NOMO-1 (cell line): ENCODE data around the gene ARID1B.
A peak's percentile ranks its signal among the peaks of the same experiment; 100 is the strongest.

Experiments
- DNase-seq, 2 experiments: peaks; one replicate each; lab custom pipeline; 2025; ENCODE audit not compliant: unreplicated experiment in 2 of 2; lab: John Stamatoyannopoulos, UW

The ARID1B gene

DNA sequence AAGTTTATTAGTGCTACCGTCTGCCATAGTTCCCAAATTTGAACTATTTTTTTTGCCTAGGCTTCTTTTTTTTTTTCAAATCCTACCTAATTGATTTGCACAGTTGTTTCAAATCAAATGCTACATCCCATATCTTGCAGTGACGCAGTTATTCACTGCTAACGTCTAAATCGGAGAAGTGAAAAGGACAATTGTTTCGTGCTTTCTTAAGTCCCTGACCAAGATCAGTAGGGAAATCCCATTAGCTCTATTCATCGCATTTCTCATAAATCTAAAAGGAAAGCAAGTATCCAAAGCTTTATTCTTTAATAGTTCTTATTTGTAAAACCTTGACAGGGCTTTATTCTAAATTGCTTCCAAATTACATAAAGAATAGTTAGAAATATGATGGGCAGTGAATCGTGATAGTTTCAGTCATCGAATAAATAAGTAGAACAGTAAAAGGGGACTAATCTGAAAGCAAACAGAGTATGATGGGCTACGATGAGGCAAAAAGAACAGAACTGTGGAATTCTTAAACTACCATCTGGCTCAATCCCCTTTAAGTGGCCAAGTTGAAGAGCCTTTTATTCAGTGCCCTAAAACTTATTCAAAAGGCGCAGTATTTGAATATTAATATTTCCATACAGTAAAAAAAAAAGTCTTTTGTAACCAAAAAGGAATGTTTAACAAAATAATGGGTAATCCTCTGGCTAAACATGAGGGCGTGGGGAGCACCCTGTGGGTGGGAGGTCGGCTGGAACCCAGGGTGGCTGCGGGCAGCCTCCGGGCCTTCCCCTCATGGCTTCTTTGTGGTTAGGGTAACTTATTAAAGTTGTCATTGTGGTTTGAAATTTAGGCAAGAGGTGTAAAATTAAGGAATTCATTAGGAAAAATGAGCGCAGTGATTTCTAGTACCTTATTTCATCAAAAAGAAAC lies 3.0 kb upstream of the ARID1B start:
- no peak for DNase-seq

DNA sequence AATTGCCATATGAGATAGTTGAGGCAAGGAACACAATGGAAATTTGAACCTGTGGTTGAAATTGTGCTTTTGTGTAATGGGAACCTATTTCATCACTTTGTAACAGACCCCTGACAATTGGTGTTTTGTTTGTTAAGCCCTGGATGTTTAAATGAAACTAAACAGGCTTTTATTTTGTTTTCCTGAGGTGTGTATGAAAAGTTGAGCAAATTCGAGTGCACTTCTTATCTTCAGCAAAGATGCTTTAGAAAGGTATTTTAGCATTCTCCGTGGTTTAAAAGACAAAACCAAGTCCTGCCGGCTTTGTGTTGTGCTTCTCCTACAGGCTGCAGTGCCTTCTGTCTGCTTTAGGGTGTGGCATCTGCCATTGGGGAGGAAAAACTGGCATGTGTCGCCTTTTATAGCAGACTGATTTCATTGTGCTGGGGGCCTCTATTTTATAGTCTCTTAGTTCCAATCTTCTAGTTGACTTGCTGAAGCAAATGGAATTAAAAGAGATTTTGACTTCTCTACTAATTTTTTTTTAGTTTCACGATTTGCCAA lies 2.2 kb upstream of the ARID1B start:
- DNase-seq, result no peak

GRCh38 chr6:156775717-156776116 lies 1.5 kb upstream of the ARID1B start:
- no peak for DNase-seq

DNA sequence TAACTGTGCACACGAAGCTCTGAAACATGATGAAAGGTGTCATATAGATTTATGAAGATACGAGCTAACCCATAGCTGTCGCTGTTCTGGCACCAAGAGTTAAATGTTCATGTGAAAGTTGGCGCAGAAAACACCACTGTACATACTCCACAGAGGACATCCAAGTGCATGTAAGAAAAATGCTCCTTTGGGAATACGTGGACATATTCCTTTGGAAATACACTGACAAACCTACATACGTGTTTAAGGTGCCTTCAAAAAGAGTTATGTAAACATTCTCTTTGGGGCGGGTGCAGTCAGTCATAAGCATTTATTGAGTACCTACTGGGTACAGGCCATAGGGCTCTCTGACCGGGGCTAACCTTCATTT lies 723 bp upstream of the ARID1B start:
- peak; percentile 8 to 54 for DNase-seq

DNA sequence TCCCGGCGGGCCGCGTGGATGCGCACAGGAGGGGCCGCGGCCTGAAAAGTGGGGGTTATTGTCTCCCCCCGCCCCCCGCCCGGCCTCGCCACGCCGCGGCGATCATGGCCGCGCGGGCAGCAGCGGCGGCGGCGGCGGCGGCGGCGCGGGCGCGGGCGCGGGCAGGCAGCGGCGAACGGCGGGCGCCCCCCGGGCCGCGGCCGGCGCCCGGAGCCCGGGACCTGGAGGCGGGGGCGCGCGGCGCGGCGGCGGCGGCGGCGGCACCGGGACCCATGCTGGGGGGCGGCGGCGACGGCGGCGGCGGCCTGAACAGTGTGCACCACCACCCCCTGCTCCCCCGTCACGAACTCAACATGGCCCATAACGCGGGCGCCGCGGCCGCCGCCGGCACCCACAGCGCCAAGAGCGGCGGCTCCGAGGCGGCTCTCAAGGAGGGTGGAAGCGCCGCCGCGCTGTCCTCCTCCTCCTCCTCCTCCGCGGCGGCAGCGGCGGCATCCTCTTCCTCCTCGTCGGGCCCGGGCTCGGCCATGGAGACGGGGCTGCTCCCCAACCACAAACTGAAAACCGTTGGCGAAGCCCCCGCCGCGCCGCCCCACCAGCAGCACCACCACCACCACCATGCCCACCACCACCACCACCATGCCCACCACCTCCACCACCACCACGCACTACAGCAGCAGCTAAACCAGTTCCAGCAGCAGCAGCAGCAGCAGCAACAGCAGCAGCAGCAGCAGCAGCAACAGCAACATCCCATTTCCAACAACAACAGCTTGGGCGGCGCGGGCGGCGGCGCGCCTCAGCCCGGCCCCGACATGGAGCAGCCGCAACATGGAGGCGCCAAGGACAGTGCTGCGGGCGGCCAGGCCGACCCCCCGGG lies 637 bp downstream of the ARID1B start:
- peak; percentile 29 to 39 for DNase-seq

- DNase-seq, result peak in 1 of 2 experiments; percentile 32
Observed at GRCh38 chr6:156778454-156779205, 1.5 kb downstream of the ARID1B start.

DNA sequence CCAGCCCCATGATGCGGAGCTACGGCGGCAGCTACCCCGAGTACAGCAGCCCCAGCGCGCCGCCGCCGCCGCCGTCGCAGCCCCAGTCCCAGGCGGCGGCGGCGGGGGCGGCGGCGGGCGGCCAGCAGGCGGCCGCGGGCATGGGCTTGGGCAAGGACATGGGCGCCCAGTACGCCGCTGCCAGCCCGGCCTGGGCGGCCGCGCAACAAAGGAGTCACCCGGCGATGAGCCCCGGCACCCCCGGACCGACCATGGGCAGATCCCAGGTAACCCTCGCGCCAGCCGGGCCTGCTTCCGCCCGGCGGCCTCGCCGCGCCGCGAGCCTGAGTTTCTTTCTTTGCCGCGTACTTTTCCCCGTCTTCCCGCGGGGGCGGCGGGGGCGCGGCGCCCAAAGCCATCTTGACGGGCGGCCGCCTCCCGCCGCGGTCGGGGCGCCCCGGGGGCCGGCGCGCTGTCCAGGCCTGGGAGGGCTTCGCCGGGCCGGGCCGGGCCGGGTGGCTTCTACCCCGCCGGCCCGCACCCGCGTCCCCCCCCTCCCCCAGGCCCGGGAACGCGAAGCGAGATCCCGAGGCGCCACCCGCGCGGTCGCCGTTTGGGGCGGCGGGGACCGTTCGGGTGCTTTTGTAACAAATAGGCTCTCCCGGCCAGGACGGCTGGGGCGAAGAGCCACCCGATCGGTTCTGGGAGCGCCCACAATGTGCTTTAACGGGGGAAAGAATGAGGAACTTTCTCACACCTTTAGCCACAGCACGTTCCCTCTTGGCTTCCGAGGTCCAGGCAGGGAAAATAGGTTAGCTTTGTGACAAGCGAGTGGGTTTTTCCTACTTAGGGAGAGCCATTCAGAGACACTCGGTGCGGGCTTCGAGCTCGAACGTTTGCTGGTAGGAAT lies 2.3 kb downstream of the ARID1B start:
- peak; percentile 9 to 50 for DNase-seq

DNA sequence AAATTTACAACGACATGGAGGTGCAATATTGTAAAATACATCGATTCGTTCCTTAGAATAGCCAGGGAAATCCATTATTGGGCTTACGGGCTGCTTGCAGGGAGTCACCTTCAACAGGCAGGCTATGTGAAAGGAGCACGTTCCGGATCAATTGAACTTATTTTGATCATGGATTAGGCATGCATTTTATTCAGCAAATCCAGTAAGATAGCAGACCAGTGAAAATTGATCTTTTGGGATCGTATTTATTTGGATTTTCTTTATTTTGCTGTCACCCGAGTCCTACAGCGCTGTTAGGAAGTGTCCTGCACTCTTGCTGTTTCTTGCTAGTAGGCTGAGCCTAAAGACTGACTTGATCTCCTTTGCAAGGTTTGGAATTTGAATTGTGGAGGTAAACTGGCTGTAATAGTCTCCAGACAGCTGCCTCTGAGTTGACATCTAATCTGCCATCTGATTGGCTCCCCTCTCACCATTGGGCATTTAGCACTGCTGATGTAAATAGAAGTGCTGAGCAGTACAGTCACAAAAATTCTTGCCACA lies 3.0 kb downstream of the ARID1B start:
- peak; percentile 31 to 80 for DNase-seq

DNA sequence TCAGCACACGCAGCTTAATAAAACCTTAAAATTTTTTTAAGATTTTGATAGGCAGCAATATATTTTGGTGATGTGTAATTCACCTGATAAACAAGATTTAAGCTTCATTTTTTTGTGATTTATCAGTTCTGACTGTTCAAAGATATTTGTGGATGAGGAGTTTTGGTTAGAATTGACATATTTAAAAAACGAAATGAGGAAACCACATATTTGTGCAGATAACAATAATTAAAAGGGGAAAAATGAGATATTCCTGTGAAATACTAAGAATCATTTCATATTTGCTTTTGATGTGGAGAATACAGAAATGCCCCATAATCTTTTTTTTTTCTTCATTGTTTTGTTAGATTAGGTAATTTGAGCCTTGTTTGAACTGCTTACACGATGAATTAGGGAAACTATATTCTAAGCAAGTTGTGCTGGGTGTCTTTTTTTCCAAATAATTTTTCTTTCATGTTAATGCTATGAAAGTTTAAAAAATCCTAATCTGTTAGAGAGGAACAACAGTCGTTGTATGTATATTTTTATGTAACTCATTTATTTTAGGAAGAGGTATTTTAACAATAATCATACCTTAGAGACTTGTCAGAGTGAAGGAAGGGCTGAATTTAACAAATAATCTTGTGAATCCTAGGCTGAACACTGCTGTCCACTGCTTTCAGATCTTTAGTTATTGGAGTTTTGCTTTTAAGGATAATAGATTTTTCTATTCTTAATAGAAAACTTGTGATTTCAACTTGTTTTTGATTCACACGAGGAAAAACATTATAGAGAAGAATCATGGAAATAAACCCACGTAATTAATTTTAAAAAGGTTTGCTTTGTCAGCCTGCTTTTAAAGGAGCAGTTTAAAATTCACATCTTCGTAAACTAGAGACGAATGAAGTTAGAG lies 4.0 kb downstream of the ARID1B start:
- no peak for DNase-seq

- DNase-seq, result peak in 1 of 2 experiments; percentile 28
Observed at GRCh38 chr6:156781861-156782631, 4.9 kb downstream of the ARID1B start.

DNA sequence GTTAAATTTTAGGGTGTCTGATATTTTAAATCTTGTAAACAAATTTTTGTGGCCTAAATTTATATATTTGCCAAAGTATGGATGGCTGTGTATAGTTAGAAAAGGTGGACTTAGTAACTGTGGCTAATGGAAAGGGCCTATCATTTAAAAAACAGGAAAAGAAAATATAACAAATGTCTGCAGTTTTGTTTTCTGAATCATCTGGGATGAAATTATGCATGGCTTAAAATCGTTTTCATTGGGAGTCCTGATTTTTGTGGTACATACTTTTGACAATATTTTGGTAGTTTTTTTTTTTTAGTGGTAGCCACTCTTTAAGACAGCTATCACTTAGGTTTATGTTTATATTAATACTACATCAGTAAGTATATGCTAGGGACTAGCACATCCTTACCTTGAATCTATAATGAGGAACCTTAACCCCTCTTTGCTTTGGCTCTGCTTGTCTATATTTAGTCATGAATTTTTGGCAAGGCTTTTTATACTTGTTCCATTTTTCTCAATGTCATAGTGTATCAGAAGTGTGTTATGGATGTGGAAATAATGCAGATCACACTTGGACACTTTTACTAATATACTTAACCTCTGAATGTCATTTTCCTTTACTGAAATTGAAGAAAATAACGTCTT lies 5.6 kb downstream of the ARID1B start:
- no peak for DNase-seq

GRCh38 chr6:156783958-156784357 lies 6.8 kb downstream of the ARID1B start:
- no peak for DNase-seq

DNA sequence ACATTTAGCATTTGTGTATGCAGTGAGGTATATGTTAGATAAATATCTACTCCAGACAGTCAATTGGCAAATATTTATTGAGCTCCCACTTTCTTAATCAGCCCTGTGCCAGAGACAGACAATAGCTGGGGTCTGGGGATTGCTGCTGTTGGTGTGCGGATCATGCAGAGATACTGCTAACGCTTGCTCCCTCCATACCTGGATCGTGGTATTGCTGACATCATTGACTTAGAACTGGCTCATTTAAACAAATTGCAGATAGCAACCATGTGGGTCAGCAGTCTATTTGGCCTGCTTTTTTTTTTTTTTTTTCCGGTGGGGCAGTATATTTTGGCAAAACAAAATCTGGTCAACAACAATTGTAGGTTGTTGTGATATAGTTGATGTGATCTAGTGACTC lies 9.5 kb downstream of the ARID1B start:
- no peak for DNase-seq

GRCh38 chr6:156787569-156788492 lies 10.7 kb downstream of the ARID1B start:
- no peak for DNase-seq

- DNase-seq, result no peak
Observed at GRCh38 chr6:156789081-156789943, 12.1 kb downstream of the ARID1B start.
